Sigmoid colon (tissue), 7 donors: Measurements from ENCODE around the gene STX17. TPM values are rescaled to one million over a fixed set of nuclear protein-coding genes. Genes with fewer than 3 reads are reported as not detected.

Experiments used
- DNase-seq: peaks from one replicate; pipeline ENCODE4 v3.0.0-alpha.2; 2019
- H3K27ac ChIP-seq, 4 donors: fragments of 200-600 bp; sonication (generic); one replicate each; pipeline ENCODE4 v1.5.1; 2016 to 2019; ENCODE audit warnings: mild to moderate bottlenecking in 1 of 4
- H3K27me3 ChIP-seq, 3 donors: fragments of 200-600 bp; sonication (generic); one replicate each; pipeline ENCODE4 v1.5.1; 2019; ENCODE audit warnings: mild to moderate bottlenecking in 1 of 3
- H3K36me3 ChIP-seq, 4 donors: fragments of 200-600 bp; sonication (generic); one replicate each; pipeline ENCODE4 v1.5.1; 2016 to 2019
- H3K4me1 ChIP-seq, 4 donors: fragments of 200-600 bp; sonication (generic); one replicate each; pipeline ENCODE4 v1.5.1; 2017 to 2019
- H3K4me3 ChIP-seq, 4 donors: fragments of 200-600 bp; sonication (generic); one replicate each; pipeline ENCODE4 v1.5.1; 2017 to 2019; ENCODE audit warnings: mild to moderate bottlenecking in 2 of 4, moderate library complexity in 1 of 4
- H3K9me3 ChIP-seq, 4 donors: fragments of 200-600 bp in 3 of 4; sonication (generic) in 3 of 4; one replicate each; pipeline versions ENCODE4 v1.5.1 to v1.6.1; 2013 to 2019
- EP300 ChIP-seq, 4 donors: sonication (generic); formaldehyde crosslinking; IDR thresholded peaks; one replicate each; pipeline ENCODE4 v1.6.1; 2017; ENCODE audit warnings: antibody characterized with exemption in 4 of 4
- POLR2A ChIP-seq, 2 donors: fragments of 450-650 bp; IDR thresholded peaks; one replicate each; pipeline ENCODE4 v1.6.1; 2016; ENCODE audit warnings: antibody characterized with exemption in 2 of 2, mild to moderate bottlenecking in 2 of 2, moderate library complexity in 2 of 2
- POLR2AphosphoS5 ChIP-seq, 4 donors: sonication (generic); formaldehyde crosslinking; IDR thresholded peaks; one replicate each; pipeline ENCODE4 v1.6.1; 2017; ENCODE audit warnings: antibody characterized with exemption in 4 of 4
- WGBS, 2 donors: extraction: QIAGEN DNeasy Blood & Tissue Kit; methylation state at CpG; one replicate each; pipeline ENCODE4 v1.1.7; 2013; 5-methylcytosine and 5-hydroxymethylcytosine counted together
- intact Hi-C: fragments of 100-400 bp; cut with DNase I; formaldehyde crosslinking; loops from one replicate; pipeline ENCODE4 v1.15.1; 2023
- polyA plus RNA-seq, 3 donors: library from polyadenylated mRNA; stranded (reverse); fragments of 200-250 nt; gene quantifications; one replicate each; pipeline ENCODE4 v1.2.3, GENCODE V29; 2013
- total RNA-seq, 4 donors: library from RNA; depleted of rRNA; stranded (reverse); fragments of >200 nt; gene quantifications; one replicate each; pipeline ENCODE4 v1.1.0, GENCODE V29; 2016
- TF ChIP-seq, protein P1 (sequence below), 4 experiments: fragments of 450-650 bp in 3 of 4; fragments of 200-600 bp in 1 of 4; IDR thresholded peaks; one replicate each; pipeline ENCODE4 v1.5.1; 2016 to 2019; ENCODE audit warnings: antibody characterized with exemption in 4 of 4, mild to moderate bottlenecking in 3 of 4, moderate library complexity in 2 of 4
- donor health status: healthy with polysubstance abuse.
- donor health status: Bipolar disorder and iron deficiency.
- donor health status: healthy.

The STX17 gene
- total and polyA plus RNA-seq, 7 donors: 10.8 to 63.7 (median 33.4) TPM

DNA sequence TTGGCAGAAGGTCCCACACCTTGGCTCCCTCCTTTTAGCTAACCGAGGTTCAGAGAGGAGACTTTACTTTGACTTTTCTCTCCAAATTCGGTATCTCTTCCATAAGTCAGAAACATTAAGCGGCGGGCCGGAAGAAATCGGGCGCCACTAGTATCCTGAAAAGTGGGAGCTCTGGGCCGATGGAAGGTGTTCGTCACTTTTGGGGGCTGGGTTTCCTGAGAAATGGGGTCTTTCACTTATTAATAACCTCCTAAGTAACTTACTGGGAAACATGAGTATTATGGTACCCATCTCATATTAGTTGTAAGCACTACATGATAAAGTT lies 716 bp downstream of the STX17 start:
- no peaks in the 10 kb centered on the region for H3K27me3 ChIP-seq
- H3K9me3 ChIP-seq: no peaks in the 10 kb centered on the region
- H3K27ac ChIP-seq: peak overlapping the region; percentile 95 to 99 (median 96)
- intact Hi-C loops: loop anchor here (2.0 to 10.0 kb wide), 3 partner anchors 84 to 685 kb away; partner anchors contain the start of genes ALG2 and SEC61B
- peaks cover 0 to 4% (median 0%) of the 10 kb centered on the region in 4 donors for H3K36me3 ChIP-seq
- no peak for DNase-seq
- TF ChIP-seq POLR2A (IDR thresholded peaks at IDR 0.05): no peak
- TF ChIP-seq, protein P1, sequence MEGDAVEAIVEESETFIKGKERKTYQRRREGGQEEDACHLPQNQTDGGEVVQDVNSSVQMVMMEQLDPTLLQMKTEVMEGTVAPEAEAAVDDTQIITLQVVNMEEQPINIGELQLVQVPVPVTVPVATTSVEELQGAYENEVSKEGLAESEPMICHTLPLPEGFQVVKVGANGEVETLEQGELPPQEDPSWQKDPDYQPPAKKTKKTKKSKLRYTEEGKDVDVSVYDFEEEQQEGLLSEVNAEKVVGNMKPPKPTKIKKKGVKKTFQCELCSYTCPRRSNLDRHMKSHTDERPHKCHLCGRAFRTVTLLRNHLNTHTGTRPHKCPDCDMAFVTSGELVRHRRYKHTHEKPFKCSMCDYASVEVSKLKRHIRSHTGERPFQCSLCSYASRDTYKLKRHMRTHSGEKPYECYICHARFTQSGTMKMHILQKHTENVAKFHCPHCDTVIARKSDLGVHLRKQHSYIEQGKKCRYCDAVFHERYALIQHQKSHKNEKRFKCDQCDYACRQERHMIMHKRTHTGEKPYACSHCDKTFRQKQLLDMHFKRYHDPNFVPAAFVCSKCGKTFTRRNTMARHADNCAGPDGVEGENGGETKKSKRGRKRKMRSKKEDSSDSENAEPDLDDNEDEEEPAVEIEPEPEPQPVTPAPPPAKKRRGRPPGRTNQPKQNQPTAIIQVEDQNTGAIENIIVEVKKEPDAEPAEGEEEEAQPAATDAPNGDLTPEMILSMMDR (IDR thresholded peaks at IDR 0.05): no peak
- H3K4me3 ChIP-seq: peak overlapping the region; percentile 79 to 94 (median 81)
- 0 to 4% methylated on average over 9 of the region's 9 CpGs for WGBS, 2 donors
- peaks cover 0 to 25% (median 14%) of the 10 kb centered on the region in 4 donors for H3K4me1 ChIP-seq

DNA sequence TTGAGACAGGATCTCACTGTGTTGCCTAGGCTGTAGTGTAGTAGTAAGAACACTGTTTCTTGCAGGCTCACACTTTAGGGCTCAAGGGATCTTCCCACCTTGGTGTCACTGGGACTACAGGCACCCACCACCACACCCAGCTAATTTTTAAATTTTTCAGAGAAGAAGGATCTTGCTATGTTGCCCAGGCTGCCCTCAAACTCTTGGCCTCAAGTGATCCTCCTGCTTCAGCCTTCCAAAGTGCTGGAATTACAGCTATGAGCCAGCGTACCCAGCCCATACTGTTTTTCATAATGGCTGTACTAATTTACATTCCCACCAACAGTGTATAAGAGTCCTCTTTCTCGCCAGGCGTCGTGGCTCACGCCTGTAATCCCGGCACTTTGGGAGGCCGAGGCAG lies 5.1 kb downstream of the STX17 start:
- peaks cover 0 to 19% (median 8%) of the 10 kb centered on the region in 4 donors for H3K4me1 ChIP-seq
- no peak overlapping the region for H3K27ac ChIP-seq
- WGBS, 2 donors: 97% methylated on average over 7 of the region's 7 CpGs
- TF ChIP-seq, protein P1 (IDR thresholded peaks at IDR 0.05): no peak
- H3K27me3 ChIP-seq: no peaks in the 10 kb centered on the region
- DNase-seq: no peak
- intact Hi-C loops: no loop called here
- H3K36me3 ChIP-seq: peaks cover 5 to 20% (median 10%) of the 10 kb centered on the region in 4 donors
- no peak overlapping the region for H3K4me3 ChIP-seq
- H3K9me3 ChIP-seq: no peaks in the 10 kb centered on the region

DNA sequence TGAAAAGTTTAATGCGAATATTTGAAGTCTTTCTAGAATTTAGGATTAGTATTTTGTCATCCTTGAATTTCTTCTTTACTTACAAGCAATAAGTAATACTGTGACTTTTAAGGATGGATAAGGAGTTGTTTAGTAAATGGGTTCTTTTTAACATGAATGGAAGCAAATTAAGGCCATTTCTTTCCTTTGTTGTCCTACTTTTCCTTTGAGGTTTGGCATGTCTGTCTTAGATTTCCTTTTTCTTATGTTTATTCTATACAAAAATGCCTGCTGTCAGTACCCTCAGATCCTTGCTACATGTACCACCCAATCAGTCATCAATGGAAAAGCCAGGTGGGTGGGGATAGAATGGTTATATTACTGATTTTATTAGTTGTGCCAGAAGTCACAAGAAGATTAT lies 10.2 kb downstream of the STX17 start:
- intact Hi-C loops: no loop called here
- no peaks in the 10 kb centered on the region for H3K4me1 ChIP-seq
- H3K9me3 ChIP-seq: no peaks in the 10 kb centered on the region
- no peaks in the 10 kb centered on the region for H3K27me3 ChIP-seq
- TF ChIP-seq EP300 (IDR thresholded peaks at IDR 0.05): no peak
- TF ChIP-seq, protein P1 (IDR thresholded peaks at IDR 0.05): no peak
- DNase-seq: no peak
- peaks cover 8 to 53% (median 18%) of the 10 kb centered on the region in 4 donors for H3K36me3 ChIP-seq
- WGBS, 2 donors: 95 to 96% methylated on average over 1 of the region's 1 CpG
- no peak overlapping the region for H3K4me3 ChIP-seq
- H3K27ac ChIP-seq: no peak overlapping the region

DNA sequence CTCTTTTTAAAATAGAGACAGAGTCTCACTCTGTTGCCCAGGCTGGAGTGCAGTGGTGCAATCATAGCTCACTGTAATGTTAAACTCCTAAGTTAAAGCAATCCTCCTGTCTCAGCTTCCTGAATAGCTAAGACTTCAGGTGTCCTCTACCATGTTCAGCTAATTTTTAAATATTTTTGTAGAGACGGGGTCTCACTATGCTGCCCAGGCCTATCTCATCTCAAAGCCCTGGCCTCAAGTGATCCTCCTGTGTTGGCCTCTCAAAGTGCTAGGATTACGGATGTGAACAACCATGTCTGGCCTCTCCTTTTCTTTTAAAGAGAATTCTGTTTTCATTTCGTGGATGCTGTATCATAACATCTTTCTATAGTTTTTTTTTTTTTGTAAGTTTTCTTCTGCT lies 11.7 kb downstream of the STX17 start:
- TF ChIP-seq POLR2AphosphoS5 (IDR thresholded peaks at IDR 0.05) (no peak), POLR2A (IDR thresholded peaks at IDR 0.05) (no peak), EP300 (IDR thresholded peaks at IDR 0.05) (no peak)
- TF ChIP-seq, protein P1 (IDR thresholded peaks at IDR 0.05): no peak
- WGBS, 2 donors: 77 to 92% methylated on average over 3 of the region's 3 CpGs
- intact Hi-C loops: no loop called here
- DNase-seq: no peak
- no peak overlapping the region for H3K27ac ChIP-seq
- no peaks in the 10 kb centered on the region for H3K9me3 ChIP-seq
- H3K4me1 ChIP-seq: no peaks in the 10 kb centered on the region
- no peaks in the 10 kb centered on the region for H3K27me3 ChIP-seq
- no peak overlapping the region for H3K4me3 ChIP-seq
- peaks cover 8 to 63% (median 26%) of the 10 kb centered on the region in 4 donors for H3K36me3 ChIP-seq

DNA sequence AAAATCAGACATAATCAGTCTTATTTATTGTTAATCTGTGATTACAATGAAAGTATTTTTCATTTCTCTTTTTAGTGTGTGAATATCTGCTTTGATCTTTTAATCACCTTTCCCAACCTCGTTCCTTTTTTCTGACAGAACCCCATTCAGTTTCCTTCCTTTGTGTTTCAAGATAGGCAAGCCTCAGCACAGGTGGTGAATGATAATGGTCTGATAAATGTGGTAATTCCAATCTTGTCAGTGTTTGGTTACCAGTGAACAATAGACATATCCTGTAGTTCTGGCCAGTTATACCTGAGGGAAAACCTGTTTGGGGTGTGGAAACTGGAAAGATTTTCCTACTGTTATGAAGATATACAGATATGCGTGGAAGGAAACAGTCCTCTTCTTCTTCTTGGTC lies 13.5 kb downstream of the STX17 start:
- Histone ChIP-seq H3K4me1 (no peaks in the 10 kb centered on the region), H3K9me3 (no peaks in the 10 kb centered on the region), H3K27me3 (no peaks in the 10 kb centered on the region), H3K27ac (no peak overlapping the region), H3K4me3 (no peak overlapping the region), H3K36me3 (peaks cover 8 to 80% (median 31%) of the 10 kb centered on the region in 4 donors)
- DNase-seq: no peak
- TF ChIP-seq, protein P1 (IDR thresholded peaks at IDR 0.05): no peak
- TF ChIP-seq POLR2A (IDR thresholded peaks at IDR 0.05): no peak
- TF ChIP-seq EP300 (IDR thresholded peaks at IDR 0.05): no peak
- TF ChIP-seq POLR2AphosphoS5 (IDR thresholded peaks at IDR 0.05): no peak
- 76 to 88% methylated on average over 2 of the region's 2 CpGs for WGBS, 2 donors
- intact Hi-C loops: no loop called here
